Measurements from ENCODE around the gene MAP2K4. TPM values are rescaled to one million over a fixed set of nuclear protein-coding genes. Genes with fewer than 3 reads are reported as not detected.

Gene MAP2K4
- total RNA-seq, 1 experiment from 2014 or later, result 15.6 TPM

DNA sequence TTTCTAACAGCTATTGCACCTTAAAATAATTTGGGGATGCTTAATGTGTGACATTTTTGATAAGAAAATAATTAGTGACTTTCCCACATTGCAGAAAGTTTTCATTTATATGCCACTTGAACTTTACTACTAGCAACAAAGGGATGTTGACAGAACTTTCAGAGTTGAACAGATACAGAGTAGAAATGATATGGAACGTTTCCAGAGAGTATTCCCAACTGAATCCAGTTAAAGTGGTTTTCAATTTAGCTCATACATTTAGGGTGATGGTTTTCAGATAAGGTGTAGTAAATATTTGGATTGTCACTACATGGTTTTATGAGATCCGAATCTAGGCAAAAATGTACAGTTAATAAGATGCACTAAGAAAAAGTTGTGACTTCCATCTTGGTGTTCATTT lies 17.3 kb downstream of the MAP2K4 start:
- DNase-seq (ENCODE audit: low spot score), result no peak

DNA sequence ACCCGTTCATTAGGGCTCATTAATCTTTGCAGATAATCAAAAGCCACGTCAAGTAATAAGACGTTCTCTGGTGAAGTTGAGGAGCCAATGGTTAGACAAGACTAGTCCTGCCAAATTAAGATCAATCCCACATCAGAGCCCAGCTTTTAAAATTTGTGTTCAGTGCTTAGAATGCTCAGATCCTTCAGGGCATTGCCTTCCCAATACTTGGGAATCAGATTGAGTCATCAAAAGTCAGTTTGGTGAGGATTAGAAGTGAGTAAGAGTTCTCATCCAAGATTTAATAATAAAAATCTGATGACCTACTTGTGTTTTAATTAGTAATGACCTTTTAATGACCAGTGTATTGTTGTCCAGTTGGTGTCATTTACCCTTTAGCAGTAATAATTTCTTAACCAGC lies 19.8 kb downstream of the MAP2K4 start:
- DNase-seq (ENCODE audit: low spot score), result no peak

DNA sequence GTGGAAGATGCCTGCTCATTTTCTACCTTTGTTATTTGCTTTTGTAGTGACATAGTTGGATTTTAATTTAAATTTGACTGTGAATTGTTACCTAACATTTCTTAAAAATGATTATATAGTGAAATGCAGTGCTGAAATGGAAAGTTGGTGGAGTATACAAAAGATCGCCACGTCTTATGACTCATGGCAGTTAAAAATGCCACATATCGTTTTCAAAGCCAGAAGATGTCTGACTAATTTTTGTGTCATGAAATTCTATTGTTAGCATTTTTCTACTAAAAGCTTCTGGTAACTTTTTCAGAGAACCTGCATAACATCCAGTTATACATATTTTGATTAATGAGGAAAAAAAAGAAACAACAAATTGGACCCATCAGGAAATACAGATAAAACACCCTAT lies 20.6 kb downstream of the MAP2K4 start:
- peak; percentile 8 for DNase-seq (ENCODE audit: low spot score)

DNA sequence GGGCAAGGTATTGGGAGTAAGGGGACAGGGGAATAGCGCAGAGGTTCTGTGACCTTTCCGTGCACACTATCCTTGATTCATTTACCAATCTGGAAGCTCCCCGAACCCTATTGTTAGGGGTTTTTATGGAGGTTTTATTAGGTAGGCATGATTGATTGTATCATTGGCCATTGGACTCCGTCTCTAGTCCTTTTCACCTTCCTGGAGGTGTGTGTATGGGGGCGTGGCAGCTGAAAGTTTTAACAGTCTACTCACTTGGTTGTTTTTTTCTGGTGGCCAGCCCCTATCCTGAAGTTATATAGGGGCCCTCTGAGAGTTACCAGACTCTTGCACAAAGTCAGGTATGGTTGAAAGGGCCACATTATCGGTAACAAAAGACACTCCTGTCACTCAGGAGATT lies 23.0 kb downstream of the MAP2K4 start:
- no peak for DNase-seq (ENCODE audit: low spot score)

DNA sequence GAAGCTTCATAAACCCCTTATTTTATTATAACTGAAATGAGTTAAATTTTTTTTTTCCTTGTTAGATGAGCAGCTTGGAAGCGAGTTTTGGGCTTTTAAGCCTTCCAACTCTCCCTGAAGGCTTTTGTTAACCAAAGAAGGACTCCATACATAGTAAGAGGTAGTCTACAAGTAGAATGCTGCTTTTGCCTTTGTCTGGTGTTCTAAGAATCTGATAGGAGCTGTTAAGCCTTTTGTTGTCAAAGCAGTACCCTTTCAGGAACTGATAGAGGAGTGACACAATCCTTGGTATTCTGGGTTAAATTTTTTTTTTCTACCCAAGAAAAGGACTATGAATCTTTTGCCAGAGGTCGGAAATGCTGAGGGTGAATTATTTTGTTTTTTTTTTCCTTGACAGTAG lies 26.1 kb downstream of the MAP2K4 start:
- no peak for DNase-seq (ENCODE audit: low spot score)

DNA sequence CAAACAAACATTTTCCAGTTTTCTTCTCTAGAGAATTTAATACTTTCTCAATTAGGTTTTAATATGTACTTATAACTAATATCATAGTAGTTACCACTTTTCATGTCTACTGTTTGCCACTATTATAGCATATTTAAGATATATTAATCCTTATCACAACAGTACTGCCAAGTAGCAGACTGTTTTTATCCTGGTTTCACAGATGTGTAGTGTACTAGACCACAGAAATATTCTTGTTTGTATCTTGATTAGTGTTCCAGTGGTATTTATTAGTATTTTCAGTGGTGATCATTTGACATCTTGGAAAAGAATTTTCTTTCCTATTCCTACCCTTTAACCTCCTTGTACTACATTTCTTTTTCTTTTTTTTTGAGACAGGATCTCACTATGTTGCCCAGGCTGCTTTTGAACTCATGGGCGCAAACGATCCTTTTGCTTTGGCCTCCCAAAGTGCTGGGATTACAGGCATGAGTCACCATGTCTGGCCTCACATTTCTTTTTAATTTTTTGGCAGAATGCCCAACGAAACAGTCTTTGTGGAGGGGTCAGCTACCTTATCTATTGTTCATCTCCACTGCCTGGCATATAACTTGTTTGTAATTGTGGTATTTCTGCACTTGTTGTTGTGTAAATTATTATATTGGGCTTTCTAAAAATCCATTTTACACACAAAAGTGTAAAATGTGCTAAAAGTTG lies 27.2 kb downstream of the MAP2K4 start:
- DNase-seq (ENCODE audit: low spot score), result peak; percentile 4

DNA sequence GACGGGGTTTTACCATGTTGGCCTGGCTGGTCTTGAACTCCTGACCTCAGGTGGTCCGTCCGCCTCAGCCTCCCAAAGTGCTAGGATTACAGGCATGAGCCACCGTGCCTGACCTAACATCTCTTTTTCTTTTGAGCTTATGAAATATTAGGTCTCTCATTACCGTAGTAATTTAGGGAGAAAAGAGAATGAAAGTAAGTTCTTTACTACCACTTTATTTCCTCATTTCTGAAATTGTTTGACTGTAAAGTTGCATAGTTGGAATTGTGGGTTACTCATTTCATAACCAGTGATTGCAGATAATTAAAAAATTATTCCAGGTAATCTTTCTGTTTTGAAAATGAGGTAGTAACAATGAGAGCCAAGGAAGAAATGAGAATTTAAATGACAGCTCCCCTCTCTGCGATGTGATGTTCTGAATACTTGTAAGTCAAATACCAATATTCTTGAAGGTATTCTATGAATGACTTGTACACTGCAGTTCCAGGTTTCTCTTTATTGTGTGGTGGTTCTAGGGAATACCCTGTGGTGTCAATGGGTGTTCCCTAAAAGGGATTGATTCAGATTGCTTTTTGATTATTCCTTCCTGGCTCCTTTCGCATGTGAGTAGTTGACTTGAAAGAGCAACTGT lies 28.3 kb downstream of the MAP2K4 start:
- no peak for DNase-seq (ENCODE audit: low spot score)

DNA sequence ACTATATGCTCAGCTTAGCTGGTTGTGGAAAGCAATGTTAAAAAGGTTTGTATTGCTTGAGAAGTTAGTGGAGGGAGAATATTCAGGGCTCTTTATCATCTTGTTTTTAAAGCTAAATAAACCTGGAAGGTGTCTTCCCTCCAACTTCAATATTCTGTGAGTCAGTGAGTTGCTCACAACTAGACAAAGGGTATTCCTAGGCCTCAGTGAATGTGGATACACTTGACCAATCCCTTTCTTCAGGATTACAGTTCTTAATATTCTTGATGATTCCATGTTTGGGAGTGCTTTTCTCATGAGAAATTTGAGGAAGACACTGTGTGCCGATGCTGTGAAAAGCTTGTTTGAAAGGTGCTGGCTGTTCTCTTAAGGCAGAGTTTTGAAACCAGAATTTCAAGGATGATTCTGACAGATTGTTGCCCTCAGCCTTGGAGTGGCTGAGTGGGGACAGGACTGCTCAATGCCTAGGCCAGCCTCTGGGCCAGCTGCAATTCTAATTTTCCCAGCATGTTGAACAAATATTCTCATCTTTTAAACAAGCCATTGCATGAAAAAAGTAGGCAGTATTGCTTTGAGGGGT lies 30.1 kb downstream of the MAP2K4 start:
- DNase-seq (ENCODE audit: low spot score), result no peak

DNA sequence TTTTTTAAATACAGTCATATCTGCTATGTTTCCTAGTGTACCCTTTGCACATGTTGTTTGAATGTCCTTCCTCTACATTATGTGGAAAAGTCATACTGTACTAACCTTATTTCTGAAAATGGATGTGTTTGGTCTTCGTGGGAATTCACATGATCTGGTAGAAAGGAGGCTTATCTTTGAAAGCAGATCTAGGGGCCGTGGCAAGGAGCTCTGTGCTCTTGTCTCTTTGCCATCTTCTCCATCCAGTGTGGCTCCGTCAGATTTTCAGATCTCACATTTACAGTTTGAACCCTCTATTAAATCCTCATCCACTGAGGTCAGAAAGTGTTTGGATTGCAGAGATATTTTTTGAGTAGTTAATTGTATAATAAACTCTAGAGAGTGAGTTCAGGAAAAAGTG lies 32.9 kb downstream of the MAP2K4 start:
- no peak for DNase-seq (ENCODE audit: low spot score)

DNA sequence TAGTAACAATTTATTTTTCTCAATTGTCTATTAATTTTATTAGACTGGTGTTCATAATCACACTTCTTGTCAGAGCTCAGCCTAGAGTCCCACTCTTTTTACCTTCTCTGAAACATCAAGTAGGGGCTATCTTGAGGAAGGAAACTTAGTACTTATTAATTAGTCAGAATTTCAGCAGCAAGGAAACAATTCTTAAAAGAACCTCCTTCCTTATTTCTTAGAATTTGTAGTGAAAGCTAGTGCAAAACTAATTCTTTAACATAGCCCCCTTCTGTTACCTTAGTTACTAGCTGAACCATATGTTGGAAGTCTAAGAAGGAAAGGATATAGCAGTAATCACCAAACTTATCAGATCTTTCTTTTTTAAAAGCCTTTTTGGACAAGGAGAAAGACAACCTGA lies 35.2 kb downstream of the MAP2K4 start:
- DNase-seq (ENCODE audit: low spot score), result no peak

DNA sequence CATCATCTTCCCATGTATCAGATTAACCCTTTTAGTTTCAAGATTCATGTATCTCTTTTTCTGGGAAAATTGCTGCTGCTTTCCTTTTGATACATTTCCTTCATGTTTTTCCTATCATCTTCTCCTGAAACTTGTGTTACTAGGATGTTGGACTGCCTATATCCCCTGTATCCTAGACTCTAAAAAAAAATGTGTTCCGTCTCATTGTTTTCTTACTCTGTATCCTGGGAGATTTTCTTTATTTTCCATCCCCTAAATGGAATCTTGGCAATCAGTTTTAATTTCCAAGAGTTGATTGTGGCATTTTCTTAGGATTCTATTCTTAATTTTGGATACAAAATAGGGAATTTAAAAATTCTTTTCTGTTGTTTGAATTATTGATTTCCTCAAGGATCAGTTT lies 36.8 kb downstream of the MAP2K4 start:
- DNase-seq (ENCODE audit: low spot score), result no peak

DNA sequence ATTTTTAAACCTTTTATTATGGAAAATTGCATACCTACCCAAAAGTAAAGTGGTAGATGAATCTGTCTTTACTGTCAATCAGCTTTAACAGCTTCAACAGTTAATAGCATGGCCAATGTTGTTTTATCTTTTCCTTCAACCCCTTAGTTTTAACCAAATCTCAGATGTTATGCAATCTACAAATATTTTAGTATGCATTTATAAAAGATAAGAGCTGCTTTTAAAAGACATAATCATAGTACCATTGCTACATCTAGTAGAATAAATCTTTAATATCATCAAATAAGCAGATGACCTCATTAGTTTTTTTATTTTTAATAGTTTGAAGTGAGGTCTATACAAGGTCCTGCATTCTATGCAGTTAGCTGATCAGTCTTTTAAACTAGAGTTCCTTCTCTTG lies 37.9 kb downstream of the MAP2K4 start:
- DNase-seq (ENCODE audit: low spot score), result no peak

DNA sequence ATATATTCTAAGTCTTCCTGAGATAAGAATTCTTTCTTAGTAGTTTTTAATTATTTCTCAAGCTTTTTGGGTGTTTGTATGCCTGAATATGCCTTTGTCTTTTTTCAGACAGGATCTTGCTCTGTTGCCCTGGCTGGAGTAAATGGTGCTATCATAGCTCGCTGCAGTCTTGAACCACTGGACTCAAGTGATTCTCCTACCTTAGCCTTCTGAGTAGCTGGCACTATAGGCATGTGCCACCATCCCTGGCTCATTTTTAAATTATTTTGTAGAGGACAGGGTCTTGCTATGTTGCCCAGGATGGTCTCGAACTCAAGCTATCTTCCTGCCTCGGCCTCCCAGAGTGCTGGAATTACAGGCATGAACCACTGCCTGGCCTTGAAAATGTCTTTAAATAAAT lies 41.6 kb downstream of the MAP2K4 start:
- no peak for DNase-seq (ENCODE audit: low spot score)

DNA sequence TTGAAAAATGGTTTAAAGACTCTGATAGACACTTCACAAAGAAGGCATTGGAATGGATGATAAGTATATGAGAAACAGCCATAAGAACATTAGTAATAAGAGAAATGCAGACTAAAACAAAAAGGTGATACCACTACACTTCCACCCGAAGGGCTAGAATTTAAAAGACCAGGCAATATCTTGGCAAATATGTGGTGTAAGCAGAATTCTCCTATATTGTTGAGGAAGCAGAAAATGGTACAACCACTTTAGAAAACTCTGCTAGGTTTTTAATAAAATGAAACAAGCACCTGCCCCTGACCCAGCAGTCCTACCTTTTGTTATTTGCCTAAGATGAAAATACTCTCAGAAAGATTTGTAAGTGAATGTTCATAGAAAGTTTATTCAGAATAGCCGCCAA lies 43.7 kb downstream of the MAP2K4 start:
- no peak for DNase-seq (ENCODE audit: low spot score)

DNA sequence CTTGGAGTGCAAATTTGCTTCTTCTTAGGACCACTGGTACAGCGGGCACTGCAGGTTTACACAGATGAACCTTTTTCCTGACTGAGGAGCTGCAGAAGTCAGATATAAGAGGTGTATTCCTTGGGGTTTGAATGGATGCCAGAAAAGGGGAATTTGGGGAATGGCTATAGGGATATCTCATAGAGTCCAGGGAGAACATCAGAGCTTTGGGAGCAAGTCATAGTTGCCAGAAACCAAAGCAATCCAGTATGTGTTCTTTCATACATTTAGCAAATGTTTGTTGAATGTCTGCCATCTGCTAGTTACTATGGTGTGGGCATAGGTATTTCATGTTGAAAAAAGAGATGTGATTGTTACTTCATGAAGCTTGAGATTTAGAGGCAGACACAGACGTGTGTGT lies 46.8 kb downstream of the MAP2K4 start:
- DNase-seq (ENCODE audit: low spot score), result no peak

DNA sequence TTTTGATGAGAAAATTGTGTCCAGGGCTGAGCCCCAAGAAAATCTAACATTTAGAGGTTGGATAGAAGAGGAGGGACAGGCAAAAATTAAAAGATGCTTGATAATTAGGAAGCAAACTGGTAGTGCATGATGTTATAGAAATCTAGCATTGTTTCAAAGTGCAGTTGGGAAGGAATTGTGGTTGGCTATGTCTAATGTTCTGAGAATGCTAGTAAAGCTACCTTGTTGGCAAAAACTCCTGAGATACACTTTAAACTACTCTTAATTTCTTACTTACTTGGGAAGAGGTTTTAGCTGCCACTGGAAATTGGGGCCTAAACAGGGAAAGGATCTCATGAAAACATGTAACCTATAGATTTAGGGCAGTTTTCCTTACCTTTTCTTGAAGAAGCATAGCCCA lies 48.3 kb downstream of the MAP2K4 start:
- no peak for DNase-seq (ENCODE audit: low spot score)

DNA sequence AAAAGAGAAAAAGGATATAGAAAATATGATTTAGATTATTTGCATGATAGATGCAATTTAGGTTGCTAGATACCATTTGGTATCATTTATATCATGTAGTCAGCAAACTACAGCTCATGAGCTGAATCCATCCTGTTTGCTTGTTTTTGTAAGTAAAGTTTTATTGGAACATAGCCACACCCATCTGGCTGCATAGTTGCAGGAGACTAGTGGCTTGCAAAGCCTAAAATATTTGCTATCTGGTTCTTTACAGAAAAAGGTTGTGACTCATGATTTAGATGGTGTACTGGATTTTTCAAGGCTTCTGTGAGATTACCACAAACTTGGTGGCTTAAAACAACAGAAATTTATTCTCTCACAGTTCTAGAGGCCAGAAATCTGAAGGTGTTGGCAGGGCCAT lies 49.9 kb downstream of the MAP2K4 start:
- peak; percentile 20 for DNase-seq (ENCODE audit: low spot score)

DNA sequence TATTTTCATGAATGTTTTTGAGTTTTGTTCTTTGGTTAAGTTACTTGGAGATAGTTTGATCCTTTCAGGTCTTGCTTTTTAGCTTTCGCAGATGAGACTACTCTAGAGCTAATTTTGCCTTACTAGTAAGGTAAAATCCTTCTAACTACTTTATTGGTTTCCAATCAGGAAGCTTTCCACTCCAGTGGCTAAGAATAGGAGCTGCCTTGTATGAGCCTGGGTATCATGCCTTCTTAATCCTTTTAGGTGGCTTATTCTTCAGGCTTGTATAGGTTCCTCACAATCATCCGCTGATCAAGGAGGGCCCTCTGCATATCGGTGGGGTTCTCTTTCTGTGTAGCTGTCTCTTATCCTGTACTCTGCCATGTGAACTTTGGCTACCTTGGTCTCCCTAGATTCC lies 53.7 kb downstream of the MAP2K4 start:
- DNase-seq (ENCODE audit: low spot score), result no peak

DNA sequence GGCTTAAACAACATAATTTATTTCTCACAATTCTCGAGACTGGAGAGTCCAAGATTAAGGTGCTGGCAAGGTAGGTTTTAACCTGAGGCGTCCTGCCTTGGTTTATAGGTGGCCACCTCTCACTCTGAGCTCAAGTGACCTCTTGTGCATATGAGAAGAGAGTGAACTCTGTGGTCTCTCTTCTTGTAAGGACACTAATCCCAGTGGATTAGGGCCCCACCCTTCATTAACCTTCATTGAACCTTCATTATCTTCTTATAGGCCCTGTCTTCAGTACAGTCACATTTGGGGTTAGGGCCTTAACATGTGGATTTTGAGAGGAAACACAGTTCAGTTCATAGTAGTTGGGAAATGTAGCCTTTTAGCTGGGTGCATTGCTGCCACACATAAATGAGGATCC lies 57.1 kb downstream of the MAP2K4 start:
- DNase-seq (ENCODE audit: low spot score), result no peak

DNA sequence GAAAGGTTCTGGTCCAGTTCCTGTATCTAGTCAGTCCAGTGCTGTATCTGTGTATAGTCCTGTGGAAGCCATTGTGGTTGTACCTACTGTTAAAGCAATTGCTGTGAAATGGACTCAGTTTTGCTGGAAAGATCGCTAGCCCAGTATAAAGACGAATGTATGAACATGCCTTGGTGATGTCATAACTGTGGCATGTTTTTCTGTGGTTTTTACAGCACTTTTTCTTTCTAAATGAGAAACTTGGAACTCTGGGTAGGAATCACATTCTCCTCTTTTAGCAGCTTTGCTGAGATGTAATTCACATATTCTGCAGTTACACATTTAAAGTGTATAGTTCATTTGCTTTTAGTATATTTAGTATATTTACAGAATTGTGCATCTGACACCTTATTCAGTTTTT lies 58.1 kb downstream of the MAP2K4 start:
- DNase-seq (ENCODE audit: low spot score), result peak; percentile 43

DNA sequence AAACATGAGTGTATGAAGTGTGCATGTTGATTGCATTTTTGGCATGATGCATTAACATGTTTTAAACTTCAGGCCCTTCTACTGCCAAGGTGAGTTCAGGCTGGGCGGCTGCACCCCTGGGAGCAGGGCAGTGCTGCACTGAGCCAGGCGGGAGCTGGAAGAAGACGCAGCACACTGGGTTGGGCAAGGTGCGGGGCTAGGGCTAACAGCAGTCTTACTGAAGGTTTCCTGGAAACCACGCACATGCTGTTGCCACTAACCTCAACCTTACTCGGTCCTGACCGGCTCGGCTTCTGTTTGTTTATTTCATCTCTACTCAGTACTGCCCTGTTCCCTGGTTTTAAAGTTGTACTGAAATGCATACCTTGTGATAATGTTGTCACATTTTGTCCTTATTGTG lies 61.0 kb downstream of the MAP2K4 start:
- DNase-seq (ENCODE audit: low spot score), result no peak

DNA sequence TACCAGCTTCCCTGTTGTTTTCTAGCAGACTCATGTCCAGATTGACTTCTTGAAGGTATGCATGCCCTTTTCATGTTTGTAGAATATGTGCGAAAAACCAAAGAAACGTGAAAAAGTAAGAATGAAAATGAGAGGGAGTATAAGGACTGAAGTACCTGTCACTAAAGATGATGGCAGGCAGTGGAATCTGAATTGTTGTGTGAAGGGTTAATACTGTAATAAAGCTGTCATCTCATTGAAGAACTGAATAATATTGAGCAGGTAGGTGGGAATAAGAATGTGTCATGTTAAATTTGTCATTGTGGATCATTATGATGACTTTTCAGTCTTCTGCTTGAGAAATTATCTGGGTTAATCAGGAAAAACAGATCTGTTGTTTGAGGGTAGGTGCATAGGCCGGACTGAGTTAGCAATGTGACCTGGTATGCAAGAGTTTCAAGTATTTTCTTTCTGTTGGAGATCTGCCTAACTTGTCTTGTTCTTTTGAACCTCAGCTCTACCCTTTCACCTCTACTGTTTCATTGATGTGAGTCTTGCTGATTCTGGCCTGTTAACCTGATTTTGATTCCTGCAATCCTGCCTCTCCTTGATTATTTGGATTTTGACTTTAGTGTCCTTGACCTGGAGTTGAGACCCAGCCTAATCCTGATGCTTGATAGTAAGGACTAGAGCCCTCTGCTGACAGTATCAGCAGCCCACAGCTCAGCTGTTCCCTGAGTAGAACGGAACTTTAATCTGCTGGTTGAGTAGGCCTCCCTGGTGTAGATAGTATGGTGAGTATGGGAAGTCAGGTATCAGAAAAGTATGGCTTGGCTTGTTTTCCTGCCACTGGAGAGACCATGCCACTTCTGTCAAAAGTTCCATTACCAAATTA lies 64.6 kb downstream of the MAP2K4 start:
- DNase-seq (ENCODE audit: low spot score), result no peak

DNA sequence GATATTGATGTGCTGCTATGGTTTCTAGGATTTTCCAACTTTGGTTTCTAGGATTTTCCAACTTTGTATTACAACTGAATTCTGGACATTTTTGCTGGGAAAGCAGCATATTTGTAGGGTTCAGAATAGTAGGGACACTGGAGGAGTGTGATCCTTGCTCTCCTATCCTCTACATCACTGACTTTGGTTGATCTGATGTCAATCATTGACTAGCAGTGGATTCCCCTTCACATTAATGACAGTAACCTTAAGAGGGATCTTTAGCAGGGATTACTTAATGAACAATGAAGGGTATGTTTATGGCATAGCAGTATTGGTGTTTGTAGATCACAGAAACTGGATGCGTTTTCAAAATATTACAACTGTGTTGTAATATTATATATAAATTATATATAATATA lies 67.4 kb downstream of the MAP2K4 start:
- DNase-seq (ENCODE audit: low spot score), result no peak
